ENCODE results near the gene ABCB4.
"Not testable (repeated sequence)": the region's sequence is repeated elsewhere in the genome, so short reads cannot be mapped to it uniquely, and the experiment has no call there.

Gene ABCB4

DNA sequence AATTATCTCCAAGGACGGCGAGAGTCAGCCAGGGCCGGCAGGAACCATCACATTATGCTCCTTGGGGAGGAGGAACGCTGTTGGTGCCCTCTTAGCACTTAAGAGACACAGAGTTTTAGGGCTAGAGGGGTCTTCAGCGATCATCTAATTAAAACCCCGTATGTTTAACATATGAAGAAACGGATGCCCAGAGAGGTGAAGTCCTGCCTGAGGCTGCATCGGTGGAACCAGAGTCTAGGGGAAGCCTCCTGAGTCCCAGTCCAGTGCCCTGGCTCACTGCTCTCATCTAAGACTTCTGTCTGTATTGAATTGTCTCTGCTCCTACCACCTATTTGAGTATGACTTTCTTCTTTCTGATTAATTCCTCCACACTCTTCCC lies 688 bp upstream of the ABCB4 start:
- TF ChIP-seq, protein P1, sequence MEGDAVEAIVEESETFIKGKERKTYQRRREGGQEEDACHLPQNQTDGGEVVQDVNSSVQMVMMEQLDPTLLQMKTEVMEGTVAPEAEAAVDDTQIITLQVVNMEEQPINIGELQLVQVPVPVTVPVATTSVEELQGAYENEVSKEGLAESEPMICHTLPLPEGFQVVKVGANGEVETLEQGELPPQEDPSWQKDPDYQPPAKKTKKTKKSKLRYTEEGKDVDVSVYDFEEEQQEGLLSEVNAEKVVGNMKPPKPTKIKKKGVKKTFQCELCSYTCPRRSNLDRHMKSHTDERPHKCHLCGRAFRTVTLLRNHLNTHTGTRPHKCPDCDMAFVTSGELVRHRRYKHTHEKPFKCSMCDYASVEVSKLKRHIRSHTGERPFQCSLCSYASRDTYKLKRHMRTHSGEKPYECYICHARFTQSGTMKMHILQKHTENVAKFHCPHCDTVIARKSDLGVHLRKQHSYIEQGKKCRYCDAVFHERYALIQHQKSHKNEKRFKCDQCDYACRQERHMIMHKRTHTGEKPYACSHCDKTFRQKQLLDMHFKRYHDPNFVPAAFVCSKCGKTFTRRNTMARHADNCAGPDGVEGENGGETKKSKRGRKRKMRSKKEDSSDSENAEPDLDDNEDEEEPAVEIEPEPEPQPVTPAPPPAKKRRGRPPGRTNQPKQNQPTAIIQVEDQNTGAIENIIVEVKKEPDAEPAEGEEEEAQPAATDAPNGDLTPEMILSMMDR (IDR thresholded peaks at IDR 0.05; ENCODE audit: low read depth, low read length): no peak
- peak overlapping the region; percentile 20 for H3K4me3 ChIP-seq (ENCODE audit: low read depth, low read length)

DNA sequence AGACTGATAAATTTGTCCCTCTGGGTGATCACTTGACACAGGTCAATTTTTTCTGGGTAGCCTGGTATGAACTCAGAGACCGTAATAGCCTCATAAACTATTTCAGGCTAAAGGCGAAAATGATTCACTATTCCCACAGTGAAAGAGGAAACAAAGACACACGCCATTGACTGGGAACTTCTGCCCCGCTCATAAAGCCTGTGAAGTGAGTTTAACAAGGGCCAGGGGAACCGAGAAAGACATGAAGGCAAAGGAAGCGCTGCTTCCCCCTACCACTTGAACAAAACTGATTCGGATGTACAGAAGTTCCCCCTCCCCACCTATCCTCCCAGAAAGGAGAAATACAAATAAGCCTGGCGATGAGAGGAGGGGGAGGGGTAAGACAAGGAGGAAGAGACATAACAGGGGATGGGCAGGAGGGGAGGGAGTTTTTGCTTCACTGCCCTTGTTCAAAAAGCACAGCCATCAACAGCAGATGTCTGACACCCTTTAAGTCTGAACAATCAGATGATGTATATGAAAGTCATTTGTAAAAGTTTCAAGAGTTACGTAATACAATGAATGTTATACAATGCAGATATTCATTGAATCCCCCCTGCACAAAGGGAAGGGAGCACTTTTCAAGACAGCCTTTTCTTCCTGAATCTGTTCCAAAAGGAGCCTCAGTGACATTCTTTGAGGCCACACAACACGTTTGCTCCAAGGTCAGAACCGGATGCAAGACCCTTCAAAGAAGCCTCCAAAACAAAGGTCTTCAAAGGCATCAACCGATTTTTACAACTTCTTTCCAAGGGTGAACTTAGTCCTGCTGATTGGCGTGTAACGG lies 734 bp downstream of the ABCB4 start:
- TF ChIP-seq, protein P1 (IDR thresholded peaks at IDR 0.05; ENCODE audit: low read depth, low read length): no peak

GRCh38 chr7:87473986-87474385 lies 1.5 kb downstream of the ABCB4 start:
- no peak overlapping the region for H3K4me3 ChIP-seq (ENCODE audit: low read depth, low read length)
- TF ChIP-seq, protein P1 (IDR thresholded peaks at IDR 0.05; ENCODE audit: low read depth, low read length): no peak

More for the DNA sequence above, 734 bp downstream of the ABCB4 start:
- peak overlapping the region; percentile 45 for H3K4me3 ChIP-seq (ENCODE audit: low read depth, low read length)

- no peak overlapping the region for H3K4me3 ChIP-seq (ENCODE audit: low read depth, low read length)
- TF ChIP-seq, protein P1 (IDR thresholded peaks at IDR 0.05; ENCODE audit: low read depth, low read length): no peak
These were observed 2.3 kb downstream of the ABCB4 start for GRCh38 chr7:87473192-87473591.

- TF ChIP-seq, protein P1 (IDR thresholded peaks at IDR 0.05; ENCODE audit: low read depth, low read length): no peak
- H3K4me3 ChIP-seq (ENCODE audit: low read depth, low read length): no peak overlapping the region
These were observed 4.0 kb downstream of the ABCB4 start for GRCh38 chr7:87471473-87471872.

- not testable (repeated sequence) for H3K4me3 ChIP-seq (ENCODE audit: low read depth, low read length)
These were observed 6.3 kb downstream of the ABCB4 start for GRCh38 chr7:87469204-87469603.

- H3K4me3 ChIP-seq (ENCODE audit: low read depth, low read length): not testable (repeated sequence)
These were observed 10.0 kb downstream of the ABCB4 start for GRCh38 chr7:87465534-87465880.

DNA sequence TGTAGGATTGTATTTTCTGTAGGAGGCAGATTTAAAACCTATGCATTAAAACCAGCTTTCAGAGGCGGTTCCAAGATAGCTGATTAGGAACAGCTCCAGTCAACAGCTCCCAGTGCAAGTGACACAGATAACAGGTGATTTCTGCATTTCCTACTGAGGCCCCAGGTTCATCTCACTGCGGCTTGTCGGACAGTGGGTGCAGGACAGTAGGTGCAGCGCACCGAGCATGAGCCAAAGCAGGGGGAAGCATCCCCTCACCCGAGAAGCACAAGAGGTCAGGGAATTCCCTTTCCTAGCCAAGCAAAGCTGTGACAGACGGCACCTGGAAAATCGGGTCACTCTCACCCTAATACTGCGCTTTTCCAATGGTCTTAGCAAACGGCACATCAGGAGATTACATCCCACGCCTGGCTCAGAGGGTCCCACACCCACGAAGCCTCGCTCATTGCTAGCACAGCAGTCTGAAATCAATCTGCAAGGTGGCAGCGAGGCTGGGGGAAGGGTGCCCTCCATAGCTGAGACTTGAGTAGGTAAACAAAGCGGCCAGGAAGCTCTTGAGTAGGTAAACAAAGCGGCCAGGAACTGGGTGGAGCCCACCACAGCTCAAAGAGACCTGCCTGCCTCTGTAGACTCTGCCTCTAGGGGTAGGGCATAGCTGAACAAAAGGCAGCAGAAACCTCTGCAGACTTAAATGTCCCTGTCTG lies 10.5 kb downstream of the ABCB4 start:
- not testable (repeated sequence) for H3K4me3 ChIP-seq (ENCODE audit: low read depth, low read length)

- H3K4me3 ChIP-seq (ENCODE audit: low read depth, low read length): no peak overlapping the region
- TF ChIP-seq, protein P1 (IDR thresholded peaks at IDR 0.05; ENCODE audit: low read depth, low read length): no peak
These were observed 11.5 kb downstream of the ABCB4 start for GRCh38 chr7:87463982-87464381.

DNA sequence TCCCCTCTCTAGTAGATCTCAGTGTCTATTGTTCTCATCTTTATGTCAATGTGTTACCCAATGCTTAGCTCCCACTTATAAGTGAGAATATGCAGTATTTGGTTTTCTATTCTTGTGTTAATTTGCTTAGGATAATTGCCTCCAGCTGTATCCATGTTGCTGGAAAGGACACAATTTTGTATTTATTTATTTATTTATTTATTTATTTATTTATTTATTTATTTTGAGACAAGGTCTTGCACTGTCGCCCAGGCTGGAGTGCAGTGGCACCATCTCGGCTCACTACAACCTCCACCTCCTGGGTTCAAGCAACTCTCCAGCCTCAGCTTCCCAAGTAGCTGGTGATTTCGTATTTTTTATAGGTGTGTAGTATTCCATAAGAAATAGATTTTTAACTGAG lies 15.0 kb downstream of the ABCB4 start:
- not testable (repeated sequence) for H3K4me3 ChIP-seq (ENCODE audit: low read depth, low read length)

Data from WI38 (cell line).